SK-N-SH (cell line): ENCODE data around the gene DOCK4. TPM values are rescaled to one million over a fixed set of nuclear protein-coding genes. Genes with fewer than 3 reads are reported as not detected.

Experiments
- CTCF ChIA-PET: fragments of 300-600, 350-600 bp; formaldehyde crosslinking; extraction: SDS; loops from one replicate; lab custom pipeline; 2021; lab: Yijun Ruan, JAX
- POLR2A ChIA-PET: fragments of 350-600 bp; sonication (Branson Sonifier 250); formaldehyde crosslinking; extraction: SDS; loops from one replicate; lab custom pipeline; 2020; ENCODE audit warnings: antibody characterized with exemption, inconsistent platforms; lab: Yijun Ruan, JAX
- DNase-seq: peaks from one replicate; pipeline ENCODE4 v3.0.0; 2012
- H2AFZ ChIP-seq: fragments of 200-600 bp; sonication (generic); 2 replicates; pipeline ENCODE4 v1.8.1; 2016; ENCODE audit warnings: antibody characterized with exemption, mild to moderate bottlenecking, low read depth
- H3F3A ChIP-seq: fragments of 200-600 bp; sonication (generic); replicated peaks from 2 replicates; pipeline ENCODE3; 2016; ENCODE audit warnings: antibody characterized with exemption, mild to moderate bottlenecking; ENCODE audit not compliant: insufficient read depth
- H3K27ac ChIP-seq, 2 experiments: fragments of 200-500 bp in 1 of 2; fragments of 200-600 bp in 1 of 2; sonication (Bioruptor generic) in 1 of 2; sonication (generic), shearing (Covaris generic) in 1 of 2; 2 replicates each; pipeline versions ENCODE4 v1.5.1 to v1.6.1; 2014 to 2016; ENCODE audit warnings: low read depth in 2 of 2, inconsistent platforms in 1 of 2, low read length in 1 of 2, mild to moderate bottlenecking in 1 of 2, mixed read lengths in 1 of 2
- H3K27me3 ChIP-seq: fragments of 200-600 bp; sonication (generic), shearing (Covaris generic); 2 replicates; pipeline ENCODE4 v1.6.1; 2016; ENCODE audit warnings: mixed run types; ENCODE audit not compliant: insufficient read depth
- H3K36me3 ChIP-seq, 2 experiments: fragments of 200-500 bp in 1 of 2; fragments of 200-600 bp in 1 of 2; sonication (Bioruptor generic) in 1 of 2; sonication (generic) in 1 of 2; replicated peaks in 1 of 2; 2 replicates each; pipeline versions ENCODE3 to v1.5.1; 2014 to 2016; ENCODE audit warnings: low read length in 1 of 2, mild to moderate bottlenecking in 1 of 2; ENCODE audit not compliant: insufficient read depth in 2 of 2, control insufficient read depth in 1 of 2
- H3K4me1 ChIP-seq, 2 experiments: fragments of 200-500 bp in 1 of 2; fragments of 200-600 bp in 1 of 2; sonication (Bioruptor generic) in 1 of 2; sonication (generic), shearing (Covaris generic) in 1 of 2; 2 replicates each; pipeline versions ENCODE4 v1.5.1 to v1.6.1; 2014 to 2016; ENCODE audit warnings: low read depth in 1 of 2, low read length in 1 of 2, mixed run types in 1 of 2; ENCODE audit not compliant: insufficient read depth in 2 of 2, control insufficient read depth in 1 of 2
- H3K4me2 ChIP-seq: fragments of 200-600 bp; sonication (generic), shearing (Covaris generic); 2 replicates; pipeline ENCODE4 v1.6.1; 2017; ENCODE audit warnings: mixed run types
- H3K4me3 ChIP-seq, 2 experiments: fragments of 200-500 bp in 1 of 2; fragments of 200-600 bp in 1 of 2; sonication (Bioruptor generic) in 1 of 2; sonication (generic), shearing (Covaris generic) in 1 of 2; 2 replicates each; pipeline versions ENCODE4 v1.5.1 to v1.8.1; 2014 to 2016; ENCODE audit warnings: low read depth in 2 of 2, inconsistent platforms in 1 of 2, low read length in 1 of 2, mild to moderate bottlenecking in 1 of 2, mixed read lengths in 1 of 2, moderate library complexity in 1 of 2
- H3K79me2 ChIP-seq: fragments of 200-600 bp; sonication (generic); 2 replicates; pipeline ENCODE4 v1.8.1; 2017; ENCODE audit warnings: mild to moderate bottlenecking; ENCODE audit not compliant: insufficient read depth
- H3K9ac ChIP-seq: fragments of 200-600 bp; sonication (generic); 2 replicates; pipeline ENCODE4 v1.6.1; 2017; ENCODE audit warnings: mixed run types
- H3K9me2 ChIP-seq: fragments of 200-600 bp; sonication (generic); 2 replicates; pipeline ENCODE4 v1.6.1; 2017; ENCODE audit warnings: mixed run types
- H3K9me3 ChIP-seq: fragments of 200-600 bp; sonication (generic); 2 replicates; pipeline ENCODE4 v1.6.1; 2017; ENCODE audit warnings: mixed run types, mild to moderate bottlenecking, moderate library complexity
- H4K20me1 ChIP-seq: fragments of 200-600 bp; sonication (generic); 2 replicates; pipeline ENCODE4 v1.6.1; 2017; ENCODE audit warnings: mild to moderate bottlenecking, mixed run types; ENCODE audit not compliant: insufficient read depth
- ELF1 ChIP-seq: IDR thresholded peaks from 2 replicates; pipeline ENCODE4 v1.4.0; 2012
- FOSL2 ChIP-seq: IDR thresholded peaks from 2 replicates; pipeline ENCODE4 v1.4.0; 2012; ENCODE audit warnings: low read depth, mild to moderate bottlenecking, moderate library complexity, borderline replicate concordance
- FOXJ3 ChIP-seq: sonication (generic); formaldehyde crosslinking; IDR thresholded peaks from 2 replicates; pipeline ENCODE4 v1.5.1; 2020; ENCODE audit warnings: mild to moderate bottlenecking, missing genetic modification reagents
- FOXM1 ChIP-seq: IDR thresholded peaks from 2 replicates; pipeline ENCODE4 v1.4.0; 2012; ENCODE audit warnings: low read depth, mild to moderate bottlenecking
- GABPA ChIP-seq: IDR thresholded peaks from 2 replicates; pipeline ENCODE4 v1.4.0; 2012; ENCODE audit warnings: low read depth, mild to moderate bottlenecking
- GATA2 ChIP-seq: sonication (generic); formaldehyde crosslinking; IDR thresholded peaks from 2 replicates; pipeline ENCODE4 v1.5.0; 2020; ENCODE audit warnings: mild to moderate bottlenecking, missing genetic modification reagents
- MAX ChIP-seq: IDR thresholded peaks from 2 replicates; pipeline ENCODE4 v1.4.0; 2012; ENCODE audit warnings: low read depth
- NFIC ChIP-seq: IDR thresholded peaks from 2 replicates; pipeline ENCODE4 v1.4.0; 2012; ENCODE audit warnings: borderline replicate concordance
- PBX3 ChIP-seq: IDR thresholded peaks from 2 replicates; pipeline ENCODE4; 2012
- RAD21 ChIP-seq: IDR thresholded peaks from 2 replicates; pipeline ENCODE4 v1.6.1; 2012; ENCODE audit warnings: mild to moderate bottlenecking, low read length
- RCOR1 ChIP-seq: fragments of 150-350 bp; IDR thresholded peaks from 2 replicates; pipeline ENCODE4 v1.6.1; 2017; ENCODE audit warnings: antibody characterized with exemption, low read length
- REST ChIP-seq: IDR thresholded peaks from 2 replicates; pipeline ENCODE4 v1.6.1; 2012; ENCODE audit warnings: mild to moderate bottlenecking, low read depth, low read length, moderate library complexity
- RXRA ChIP-seq: IDR thresholded peaks from 2 replicates; pipeline ENCODE4 v1.4.0; 2012; ENCODE audit warnings: low read depth, mild to moderate bottlenecking, borderline replicate concordance
- TEAD4 ChIP-seq: IDR thresholded peaks from 2 replicates; pipeline ENCODE4 v1.4.0; 2012; ENCODE audit warnings: mild to moderate bottlenecking, borderline replicate concordance; ENCODE audit not compliant: insufficient read depth
- YY1 ChIP-seq: IDR thresholded peaks from 2 replicates; pipeline ENCODE4 v1.4.0; 2012; ENCODE audit warnings: low read depth, mild to moderate bottlenecking
- ZBTB33 ChIP-seq: IDR thresholded peaks from 2 replicates; pipeline ENCODE4 v1.4.0; 2012; ENCODE audit warnings: low read depth, borderline replicate concordance
- WGBS: methylation state at CpG from one replicate; pipeline ENCODE4 v1.1.6; 2017; ENCODE audit warnings: low lambda C conversion rate; 5-methylcytosine and 5-hydroxymethylcytosine counted together
- polyA plus RNA-seq, 3 experiments: library from polyadenylated mRNA; depleted of rRNA; stranded (reverse); fragments of >200 nt; gene quantifications; 2 replicates each; pipeline ENCODE4 v1.2.3, GENCODE V29; 2012
- TF ChIP-seq, protein P1 (sequence below): fragments of 150-350 bp; IDR thresholded peaks from 2 replicates; pipeline ENCODE4 v1.6.1; 2017; ENCODE audit warnings: antibody characterized with exemption, low read length, low read depth, borderline replicate concordance

DOCK4 gene
- polyA plus RNA-seq, 1 of the 3 experiments (the other 2 are of a cell fraction): 8.5 TPM

GRCh38 chr7:111937163-111937562, 269.0 kb downstream of the DOCK4 start:
- 100% methylated on average over 1 of the region's 1 CpG for WGBS
- Histone ChIP-seq H3K79me2 (no peaks in the 10 kb centered on the region), H3K27ac (no peak overlapping the region), H3K4me3 (no peak overlapping the region), H3K9me3 (peaks cover 7% of the 10 kb centered on the region), H2AFZ (no peak overlapping the region), H3F3A (no peaks in the 10 kb centered on the region), H3K4me1 (no peaks in the 10 kb centered on the region; a peak in 1 of 4 replicates), H3K27me3 (no peaks in the 10 kb centered on the region), H4K20me1 (no peaks in the 10 kb centered on the region), H3K9ac (no peak overlapping the region), H3K4me2 (no peak overlapping the region), H3K9me2 (no peaks in the 10 kb centered on the region), H3K36me3 (peaks cover 0 to 25% of the 10 kb centered on the region in 2 experiments)
- ChIA-PET POLR2A (no interaction called here), CTCF (no interaction called here)
- TF ChIP-seq NFIC (no peak), GATA2 (CRISPR knock-in tag) (no peak), FOXM1 (no peak), RCOR1 (no peak), RXRA (no peak), ELF1 (no peak), FOXJ3 (CRISPR knock-in tag) (no peak), RAD21 (no peak), GABPA (no peak)
- TF ChIP-seq, protein P1, sequence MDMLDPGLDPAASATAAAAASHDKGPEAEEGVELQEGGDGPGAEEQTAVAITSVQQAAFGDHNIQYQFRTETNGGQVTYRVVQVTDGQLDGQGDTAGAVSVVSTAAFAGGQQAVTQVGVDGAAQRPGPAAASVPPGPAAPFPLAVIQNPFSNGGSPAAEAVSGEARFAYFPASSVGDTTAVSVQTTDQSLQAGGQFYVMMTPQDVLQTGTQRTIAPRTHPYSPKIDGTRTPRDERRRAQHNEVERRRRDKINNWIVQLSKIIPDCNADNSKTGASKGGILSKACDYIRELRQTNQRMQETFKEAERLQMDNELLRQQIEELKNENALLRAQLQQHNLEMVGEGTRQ: no peak
- DNase-seq: no peak

DNA sequence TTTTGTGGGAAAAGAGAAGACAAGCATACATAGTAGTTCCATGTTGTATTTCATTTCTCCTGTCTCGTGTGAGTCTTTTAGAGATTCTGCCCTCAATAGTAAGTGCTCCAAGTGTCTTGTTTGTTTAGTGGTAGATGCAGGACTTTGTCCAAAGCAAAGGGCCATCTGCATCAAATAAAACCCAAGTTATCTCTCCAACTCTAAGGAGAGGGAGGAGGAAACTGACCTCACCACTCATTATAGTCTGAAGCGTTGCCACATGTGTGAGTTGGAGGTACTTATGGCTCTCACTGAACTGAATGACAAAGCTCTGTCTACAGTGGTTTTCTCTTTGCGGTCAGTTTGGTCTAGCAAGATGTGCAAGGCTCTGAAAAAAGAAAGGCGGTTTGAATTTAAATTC, 272.6 kb downstream of the DOCK4 start:
- DNase-seq: no peak
- Histone ChIP-seq H3K79me2 (no peaks in the 10 kb centered on the region), H4K20me1 (no peaks in the 10 kb centered on the region), H3K27me3 (no peaks in the 10 kb centered on the region), H3F3A (no peaks in the 10 kb centered on the region), H3K4me1 (no peaks in the 10 kb centered on the region; a peak in 2 of 4 replicates), H3K27ac (no peak overlapping the region), H3K36me3 (peaks cover 0 to 17% of the 10 kb centered on the region in 2 experiments), H3K4me3 (no peak overlapping the region), H3K4me2 (no peak overlapping the region), H3K9me3 (no peaks in the 10 kb centered on the region), H3K9ac (no peak overlapping the region), H2AFZ (no peak overlapping the region), H3K9me2 (no peaks in the 10 kb centered on the region)
- no peak for TF ChIP-seq FOXJ3 (CRISPR knock-in tag)
- no peak for TF ChIP-seq MAX
- TF ChIP-seq REST: no peak
- TF ChIP-seq PBX3: no peak
- TF ChIP-seq RCOR1: no peak
- TF ChIP-seq ZBTB33: no peak
- TF ChIP-seq TEAD4: no peak
- no peak for TF ChIP-seq FOSL2
- no peak for TF ChIP-seq YY1
- ChIA-PET POLR2A (no interaction called here), CTCF (interaction anchor here (0.7 kb wide), 1 partner anchor 194 kb away, joined by 3 read pairs; no protein-coding TSS in a partner anchor)
- WGBS: 86% methylated on average over 4 of the region's 4 CpGs
